Activated CD4-positive, alpha-beta T cell treated with anti-CD3 and anti-CD28 coated beads, Interleukin-2, amount 50 U/mL, for 48 hours (primary cell): ENCODE results near the gene POLE.

Experiments used
- DNase-seq, 2 experiments: peaks; one replicate each; pipeline ENCODE4 v3.0.0-alpha.2; 2020

POLE gene

DNA sequence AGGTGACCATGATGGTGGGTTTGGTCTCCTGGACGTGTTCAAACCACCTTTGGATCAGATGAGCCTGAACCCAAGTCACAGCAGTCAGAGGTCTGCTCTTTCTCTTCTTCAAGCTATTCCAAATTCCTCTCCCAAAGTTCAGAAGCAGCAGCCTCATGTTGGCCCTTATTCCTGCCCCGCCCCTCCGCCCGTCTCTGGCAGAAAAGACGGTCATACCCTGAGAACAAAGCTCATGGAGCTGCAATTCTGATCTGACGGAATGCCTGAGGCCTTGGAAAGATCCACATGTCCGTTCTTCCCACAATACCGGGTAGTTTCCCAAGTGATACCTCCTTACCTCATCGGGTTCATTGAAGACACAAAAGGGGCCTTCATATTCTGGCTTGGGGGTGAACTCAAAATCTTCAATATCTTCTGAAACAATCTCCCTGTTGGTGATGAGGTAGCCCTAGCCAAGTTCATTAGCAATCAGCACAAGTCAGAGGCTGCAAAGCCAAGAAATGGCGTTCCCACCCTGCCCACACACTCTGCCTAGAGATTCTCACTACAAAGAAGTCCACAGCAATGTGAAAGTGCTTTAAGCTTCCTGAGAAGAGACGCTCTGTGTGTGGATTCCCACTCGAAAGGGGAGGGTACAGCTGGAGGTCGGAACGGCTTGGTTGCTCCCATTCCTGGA is 11.2 kb downstream of the POLE start:
- no peak for DNase-seq

DNA sequence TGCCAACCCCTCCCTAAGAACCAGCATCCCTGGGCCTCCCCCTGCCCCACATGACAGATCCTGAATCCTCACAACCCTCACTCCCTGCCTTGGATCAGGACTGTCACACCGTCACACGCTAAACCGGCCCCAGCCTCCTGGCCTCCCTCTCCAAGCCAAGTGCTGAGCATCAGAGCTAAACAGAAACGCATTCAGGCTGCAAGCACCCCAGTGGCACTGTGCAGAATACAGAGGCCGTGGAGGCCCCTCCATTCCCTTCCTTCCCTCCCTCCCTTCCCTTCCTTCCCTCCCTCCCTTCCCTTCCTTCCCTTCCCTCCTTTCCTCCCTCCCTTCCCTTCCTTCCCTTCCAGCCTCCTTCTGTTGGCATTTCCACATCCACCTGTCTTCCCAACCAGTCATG is 12.6 kb downstream of the POLE start:
- DNase-seq: no peak

DNA sequence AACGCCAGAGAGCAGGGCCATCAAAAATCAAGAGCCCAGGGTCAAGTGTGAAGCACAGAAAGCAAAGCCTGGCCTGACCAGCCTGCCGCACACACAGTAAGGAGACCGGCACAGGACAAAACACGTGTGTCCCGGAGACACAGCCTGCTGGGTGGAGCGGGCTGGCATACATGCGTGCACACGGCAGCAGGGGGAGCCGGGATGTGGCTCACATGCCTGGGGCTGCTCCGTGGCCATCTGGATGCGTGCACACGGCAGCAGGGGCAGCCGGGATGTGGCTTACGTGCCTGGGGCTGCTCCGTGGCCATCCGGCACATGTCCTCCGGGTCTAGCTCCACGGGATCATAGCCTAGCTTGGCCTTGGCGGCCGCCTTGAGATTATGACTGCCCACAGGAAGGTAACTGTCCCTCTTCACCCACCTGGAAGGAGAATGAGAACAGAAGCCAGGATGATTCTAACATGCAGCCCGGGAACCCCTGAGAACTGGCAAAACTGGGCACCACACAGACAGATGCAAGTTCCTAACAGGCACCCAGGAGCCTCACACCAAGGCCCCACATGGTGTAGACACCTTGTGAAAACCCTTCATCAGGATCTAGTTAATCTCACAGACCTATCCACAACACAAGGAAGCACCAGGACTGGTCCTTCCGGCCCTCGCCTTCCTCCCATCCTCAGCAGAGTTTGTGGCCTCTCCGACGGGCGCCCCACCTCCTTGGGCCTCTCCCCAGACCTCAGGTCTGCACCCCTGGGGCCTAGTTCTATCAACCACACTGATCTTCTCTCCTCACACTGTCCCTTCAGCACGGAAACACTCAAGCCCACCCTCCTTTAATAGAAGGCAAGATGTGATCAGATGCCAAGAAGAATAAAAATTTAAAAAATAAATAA is 13.6 kb downstream of the POLE start:
- no peak for DNase-seq

DNA sequence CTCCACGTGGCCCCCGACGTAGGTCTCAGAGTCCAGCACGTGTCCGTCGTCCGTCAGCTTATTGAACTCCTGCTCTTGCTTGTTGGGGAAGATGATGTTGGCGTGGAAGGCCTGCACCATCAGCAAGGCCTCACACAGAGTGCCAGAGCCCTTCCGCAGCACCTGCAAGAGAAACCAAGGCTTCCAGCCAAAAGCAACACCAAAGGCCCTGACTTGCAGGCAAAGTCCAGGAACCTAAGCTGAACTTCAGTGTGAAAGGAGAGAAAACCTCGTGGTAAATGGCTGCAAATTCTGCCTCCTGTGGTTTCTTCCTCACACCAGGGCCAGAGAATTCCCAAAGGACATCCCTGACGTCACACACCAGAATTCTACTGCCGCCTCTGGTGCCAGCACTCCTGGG is 14.5 kb downstream of the POLE start:
- DNase-seq: no peak

DNA sequence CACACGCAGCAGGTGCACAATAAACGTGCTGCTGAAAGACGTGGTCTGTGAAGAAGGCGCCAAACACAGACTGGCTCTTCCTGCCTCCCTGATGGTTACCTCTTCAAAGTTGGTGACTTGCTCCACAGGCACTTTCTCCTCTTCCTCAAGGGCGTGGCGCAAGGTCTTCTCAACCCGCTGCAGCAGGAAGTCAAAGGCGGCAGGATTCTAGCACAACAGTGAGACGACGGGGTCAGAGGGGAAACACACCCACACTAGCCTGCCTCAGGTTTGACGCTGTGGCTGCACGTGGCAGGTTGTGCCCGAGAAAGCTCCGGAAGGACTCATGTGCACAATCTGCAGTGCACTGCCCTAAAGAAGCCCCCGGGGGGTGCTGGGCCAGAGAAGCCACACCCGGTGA is 15.0 kb downstream of the POLE start:
- no peak for DNase-seq

DNA sequence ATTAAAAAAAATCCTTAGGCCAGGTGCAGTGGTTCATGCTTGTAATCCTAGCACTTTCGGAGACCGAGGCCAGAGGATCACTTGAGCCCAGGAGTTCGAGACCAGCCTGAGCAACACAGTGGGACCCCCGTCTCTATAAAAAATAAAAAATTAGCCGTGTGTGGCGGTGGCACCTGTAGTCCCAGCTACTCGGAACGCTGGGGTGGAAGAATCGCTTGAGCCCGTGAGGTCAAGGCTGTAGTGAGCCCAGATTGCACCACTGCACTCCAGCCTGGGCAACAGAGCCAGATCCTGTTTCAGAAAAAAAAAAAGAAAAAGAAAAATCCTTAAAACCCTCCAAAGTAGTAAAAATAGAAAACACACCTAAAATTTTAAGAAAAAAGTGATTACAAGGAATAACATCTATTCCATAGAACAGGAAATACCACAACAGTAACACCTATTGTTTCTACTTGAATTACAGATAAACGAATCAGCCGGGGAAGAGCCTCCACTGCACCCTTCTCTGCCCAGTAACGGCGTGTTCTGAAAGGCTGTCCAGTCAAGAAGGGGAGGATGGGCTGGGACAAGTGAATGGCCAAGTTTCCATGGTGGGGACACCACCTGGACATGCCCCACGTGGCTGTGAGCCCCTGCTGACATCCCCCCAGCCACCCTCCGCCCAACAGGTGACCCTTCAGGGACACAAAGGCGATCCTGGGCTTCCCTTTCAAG is 17.8 kb downstream of the POLE start:
- DNase-seq: no peak

DNA sequence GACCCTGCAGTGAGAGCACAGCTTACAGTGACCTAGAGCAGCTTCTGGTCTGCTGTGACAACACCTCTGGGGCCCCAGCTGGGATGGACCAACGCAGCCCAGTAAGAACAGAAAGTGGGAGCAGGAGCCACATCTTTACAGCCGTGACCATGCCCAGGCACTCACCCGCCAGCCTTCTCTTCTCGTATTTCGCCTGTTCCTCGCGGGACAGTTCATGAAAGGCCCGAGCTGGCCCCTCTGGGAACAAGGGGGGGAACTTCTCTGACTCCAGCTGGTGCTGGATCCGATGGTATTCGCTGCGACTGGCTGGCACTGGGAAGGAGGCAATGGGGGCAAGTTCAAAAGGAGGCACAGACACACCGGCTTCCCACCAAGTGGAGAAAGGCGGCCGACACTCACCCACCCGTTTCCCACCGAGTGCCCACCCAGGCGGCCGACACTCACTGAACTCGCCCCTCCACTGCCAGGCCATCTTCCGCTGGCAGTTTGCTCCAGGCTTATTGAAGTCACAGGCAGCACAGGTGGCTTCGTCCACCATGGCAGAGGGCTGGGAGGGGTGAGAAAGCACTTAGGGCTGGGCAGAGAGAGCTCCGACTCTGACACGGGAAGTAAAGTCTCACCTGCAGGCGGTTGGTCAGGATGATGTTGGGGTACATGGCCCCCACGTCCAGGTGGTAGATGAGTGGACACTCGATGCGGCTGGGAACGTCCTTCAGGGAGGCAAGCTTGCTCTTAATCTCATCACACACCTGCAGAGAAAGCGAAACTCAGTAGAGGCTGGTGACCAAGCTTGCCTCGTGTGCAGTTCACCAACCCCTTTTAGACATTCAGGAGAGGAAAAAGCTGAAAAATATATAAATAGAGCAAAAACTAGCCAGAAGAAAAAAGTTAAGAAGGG is 18.7 kb downstream of the POLE start:
- DNase-seq: no peak

DNA sequence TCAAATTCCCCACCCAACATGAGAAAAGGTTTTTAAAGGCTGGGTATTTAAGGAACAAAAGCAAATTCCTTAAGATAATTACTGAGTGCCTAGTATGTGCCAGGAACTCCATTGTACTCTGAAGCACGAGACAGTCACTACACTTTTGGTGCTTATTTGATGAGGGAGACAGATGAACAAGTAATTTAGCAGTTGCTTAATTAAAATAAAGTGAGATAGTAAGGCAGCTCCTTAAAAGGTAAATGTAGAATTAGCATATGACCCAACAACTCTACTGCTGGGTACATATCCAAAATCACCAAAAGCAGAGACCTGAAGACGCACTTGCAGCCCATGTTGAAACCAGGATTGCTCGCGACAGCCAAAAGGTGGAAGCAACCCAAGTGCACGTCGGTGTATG is 21.3 kb downstream of the POLE start:
- DNase-seq: no peak

DNA sequence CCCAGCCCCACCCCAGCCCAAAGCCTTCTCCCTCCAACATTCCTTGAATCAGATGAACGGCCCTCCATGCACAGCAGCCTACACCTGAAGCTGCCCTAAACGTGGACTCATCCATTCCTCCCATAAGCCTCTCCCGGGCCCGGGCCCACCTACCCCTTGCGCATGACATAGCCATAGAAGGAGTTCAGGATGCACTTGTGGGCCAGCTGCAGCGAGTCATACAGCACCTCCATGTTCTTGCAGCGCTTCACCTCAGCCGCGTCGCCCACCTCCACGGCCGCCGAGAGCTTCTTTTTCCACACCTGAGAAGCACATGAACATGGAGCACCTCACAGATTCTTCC is 22.0 kb downstream of the POLE start:
- no peak for DNase-seq

DNA sequence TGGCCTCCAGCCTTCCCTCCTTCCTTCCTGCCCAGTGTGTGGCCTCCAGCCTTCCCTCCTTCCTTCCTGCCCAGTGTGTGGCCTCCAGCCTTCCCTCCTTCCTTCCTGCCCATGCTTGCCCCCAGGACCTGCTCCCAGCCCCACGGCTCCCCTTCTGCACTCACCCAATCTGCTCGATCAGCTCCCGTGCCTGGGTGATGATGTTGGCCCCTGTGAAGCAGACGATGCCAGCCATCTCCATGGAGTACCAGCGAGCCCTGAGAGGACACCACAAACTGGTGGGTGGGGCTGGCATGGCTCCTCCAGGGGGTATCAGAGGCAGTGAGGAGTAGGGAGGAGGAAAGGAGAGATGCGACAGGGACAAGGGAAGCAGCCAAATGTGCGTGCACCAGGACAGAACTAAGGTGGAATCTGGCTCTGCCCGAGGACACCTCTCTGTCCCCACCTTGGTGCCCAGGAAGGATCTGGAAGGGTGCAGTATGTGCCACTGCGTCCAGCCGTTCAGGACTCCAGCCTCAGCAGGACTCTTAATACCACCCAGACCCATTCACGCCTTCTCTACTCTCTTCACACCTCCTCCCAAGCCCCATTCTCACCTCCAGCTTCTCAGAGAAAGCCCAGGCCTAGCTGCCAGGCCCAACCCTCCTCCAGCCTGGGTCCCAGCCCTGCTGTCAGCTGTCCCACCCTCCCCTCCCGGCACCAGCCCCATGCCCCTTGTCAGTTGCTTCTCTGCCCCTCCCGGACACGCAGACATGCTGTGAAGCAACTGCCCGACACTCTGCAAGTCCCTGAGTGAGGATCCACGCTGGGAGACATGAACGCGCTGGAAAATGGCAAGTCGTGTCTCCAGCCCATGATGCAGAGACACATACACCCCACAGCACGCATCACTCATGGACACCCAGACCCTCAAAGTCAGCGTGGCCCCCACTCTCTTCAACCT is 22.7 kb downstream of the POLE start:
- DNase-seq: no peak

DNA sequence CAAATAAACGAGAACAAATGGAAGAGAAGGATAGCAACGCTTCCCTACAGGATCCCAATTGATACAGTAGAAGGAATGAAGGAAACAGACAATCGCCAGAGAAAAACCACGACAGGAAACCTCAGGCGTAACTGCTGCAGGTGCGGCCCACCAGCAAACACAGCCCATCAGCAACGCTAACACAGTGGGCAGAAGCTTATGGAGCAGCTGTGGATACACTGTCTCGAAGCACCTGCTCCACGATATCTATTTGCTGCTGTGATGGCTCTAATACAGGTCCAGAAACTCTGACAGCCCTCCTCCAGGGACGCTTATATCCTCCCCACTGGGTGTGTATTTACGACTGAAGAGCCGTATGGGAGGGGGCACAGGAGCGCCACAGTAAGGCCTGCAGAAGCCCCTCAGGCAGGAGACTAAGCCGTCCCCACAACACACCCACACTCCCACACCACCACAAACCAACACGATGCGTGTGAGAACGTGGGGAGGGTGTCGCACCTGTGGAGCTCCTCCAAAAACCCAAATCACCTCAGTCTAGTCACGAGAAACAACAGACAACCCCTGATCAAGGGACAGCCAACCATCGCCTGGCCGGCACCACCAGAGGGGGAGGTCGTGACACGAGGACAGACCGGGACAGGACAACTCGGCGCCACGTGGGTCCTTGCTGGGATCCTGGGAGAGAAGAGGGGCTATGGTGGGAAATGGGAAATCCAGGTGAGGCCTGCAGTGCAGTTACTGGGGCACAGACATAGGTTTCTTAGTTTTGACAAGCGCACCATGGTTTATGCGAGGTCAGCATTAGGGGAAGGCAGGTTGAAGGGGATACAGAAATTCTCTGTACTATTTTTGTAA is 24.0 kb downstream of the POLE start:
- DNase-seq: no peak

DNA sequence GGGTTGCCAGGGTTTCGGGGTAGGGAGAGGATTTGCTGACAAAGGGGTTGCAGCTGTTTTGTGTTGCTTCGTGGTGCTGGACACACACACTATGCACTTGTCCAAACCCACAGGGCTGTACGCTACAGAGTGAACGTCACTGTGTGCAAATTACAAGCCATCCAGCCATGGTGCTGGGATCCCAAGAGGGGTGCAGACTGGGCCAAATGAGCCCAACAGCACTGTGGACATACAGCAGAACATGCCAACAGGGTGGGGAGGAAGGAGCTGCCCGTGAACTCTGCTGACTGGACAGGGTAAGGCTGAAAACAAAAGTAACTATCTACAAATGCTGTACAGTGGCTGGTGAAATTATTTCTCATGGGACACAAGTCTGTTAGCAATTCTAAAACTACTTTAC is 25.2 kb downstream of the POLE start:
- DNase-seq: no peak

DNA sequence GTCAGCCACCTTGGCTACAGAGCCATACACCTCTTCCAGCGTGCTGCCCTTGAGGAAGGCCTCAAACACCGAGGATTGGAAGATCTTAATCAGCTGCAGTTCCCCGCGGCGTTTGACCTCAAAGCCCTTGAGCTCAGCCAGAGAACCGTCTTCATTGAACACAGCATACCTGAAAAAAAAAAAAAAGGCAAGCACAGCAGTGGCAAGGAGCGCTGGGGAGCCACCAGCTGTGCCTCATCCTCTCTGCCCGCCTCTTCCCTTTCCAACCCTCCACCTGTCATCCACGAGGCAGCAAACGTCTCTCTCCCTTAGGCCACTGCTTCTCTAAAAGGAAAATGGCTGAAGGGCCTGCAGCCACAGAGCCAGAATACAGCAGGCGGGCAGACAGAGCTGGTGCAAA is 26.1 kb downstream of the POLE start:
- DNase-seq: no peak

DNA sequence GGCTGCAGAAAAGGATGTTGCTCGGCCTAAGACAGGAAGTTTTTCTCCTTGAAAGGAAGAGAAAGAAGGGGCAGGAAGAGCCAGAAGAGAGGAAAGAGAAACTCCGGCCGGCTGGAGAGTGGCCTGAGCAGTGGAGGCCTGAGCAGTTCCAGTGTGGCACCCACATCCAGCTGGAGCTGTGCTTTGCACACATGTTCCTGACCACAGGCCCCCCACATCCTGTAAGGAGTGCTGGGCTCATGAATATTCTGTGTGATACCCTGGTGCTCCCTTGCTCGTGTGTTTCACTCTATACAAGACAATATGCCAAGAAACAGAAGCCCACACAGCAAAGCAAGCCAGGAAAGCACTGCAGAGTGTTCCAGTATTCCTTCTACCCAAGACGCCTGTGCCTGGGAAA is 27.1 kb downstream of the POLE start:
- no peak for DNase-seq

DNA sequence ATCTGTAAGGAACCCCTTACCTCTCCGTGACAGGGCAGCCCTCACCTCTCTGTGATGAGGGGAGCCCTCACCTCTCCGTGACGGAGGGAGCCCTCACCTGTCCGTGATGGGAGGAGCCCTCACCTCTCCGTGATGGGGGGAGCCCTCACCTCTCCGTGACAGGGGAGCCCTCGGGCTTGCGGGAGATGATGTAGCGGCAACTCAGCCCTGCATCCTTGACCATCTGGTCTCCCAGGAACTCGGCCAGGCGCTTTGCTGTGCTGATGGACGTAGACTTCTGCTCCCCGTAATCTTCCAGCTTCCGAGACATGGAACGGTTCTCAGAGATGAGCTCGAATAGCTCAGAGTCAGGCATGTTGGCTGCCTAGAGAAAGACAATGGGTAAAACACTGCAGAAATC is 28.0 kb downstream of the POLE start:
- no peak for DNase-seq

DNA sequence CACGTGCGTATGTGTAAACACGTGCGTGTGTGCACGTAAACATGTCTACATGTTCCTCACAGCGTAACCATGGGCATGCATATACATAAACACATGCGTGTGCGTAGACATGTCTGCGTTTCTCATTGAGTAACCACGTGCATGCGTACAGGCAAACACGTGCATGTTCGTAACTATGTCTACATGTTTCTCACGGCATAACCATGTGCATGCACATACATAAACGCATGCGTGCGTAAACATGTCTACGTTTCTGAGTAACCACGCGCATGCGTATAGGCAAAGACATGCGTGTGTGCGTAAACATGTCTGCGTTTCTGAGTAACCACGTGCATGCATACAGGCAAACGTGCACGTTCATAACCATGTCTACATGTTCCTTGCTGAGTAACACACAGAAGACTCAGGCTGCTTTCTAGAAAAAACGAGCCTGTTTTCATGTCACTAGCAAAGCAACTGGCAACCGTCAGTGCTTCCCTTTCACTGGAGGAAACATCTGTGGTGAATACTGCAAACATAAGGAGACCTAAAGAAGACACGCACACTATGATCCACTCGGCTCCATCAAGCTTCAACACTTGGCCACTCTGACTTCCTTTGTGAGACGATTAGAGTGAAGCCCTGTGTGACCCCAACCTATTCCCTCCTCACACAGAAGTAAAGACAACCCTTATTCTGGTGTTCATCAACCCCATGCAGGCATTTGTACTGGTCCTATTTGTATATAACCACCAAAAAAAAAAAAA is 28.8 kb downstream of the POLE start:
- no peak for DNase-seq

DNA sequence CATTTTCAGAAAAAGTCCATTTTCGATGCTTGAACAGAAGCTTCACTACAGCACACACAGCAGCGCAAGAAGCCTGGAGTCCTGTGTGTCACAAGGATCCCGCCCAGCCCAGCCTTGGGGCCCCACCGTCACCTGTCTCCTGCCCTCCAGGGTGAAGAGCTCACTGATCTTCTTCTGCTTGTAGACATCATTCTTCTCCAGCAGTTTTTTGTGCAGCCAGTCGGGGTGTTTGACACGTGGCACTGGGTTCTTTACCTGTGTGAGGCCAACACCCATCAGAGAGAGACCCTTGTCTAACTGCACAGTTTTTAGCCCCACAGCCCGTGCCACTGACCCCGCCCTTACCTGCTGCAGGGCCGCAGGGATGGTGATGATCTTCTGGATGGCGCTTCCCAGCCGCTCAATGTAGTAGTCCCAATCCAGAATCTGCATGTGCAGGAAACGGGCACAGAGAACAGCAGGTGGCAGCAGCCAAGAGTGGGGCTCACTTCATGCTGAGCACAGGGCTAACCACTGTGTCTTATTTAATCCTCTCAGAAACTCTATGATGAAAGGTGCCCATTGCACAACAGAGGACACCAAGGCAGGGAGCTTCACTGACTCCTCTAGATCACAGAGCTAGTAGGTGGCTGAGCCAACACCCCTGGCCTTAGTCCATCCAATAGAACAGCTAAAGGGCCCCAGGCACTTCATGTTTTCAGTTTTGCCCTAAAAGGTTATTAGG is 30.0 kb downstream of the POLE start:
- DNase-seq: no peak

DNA sequence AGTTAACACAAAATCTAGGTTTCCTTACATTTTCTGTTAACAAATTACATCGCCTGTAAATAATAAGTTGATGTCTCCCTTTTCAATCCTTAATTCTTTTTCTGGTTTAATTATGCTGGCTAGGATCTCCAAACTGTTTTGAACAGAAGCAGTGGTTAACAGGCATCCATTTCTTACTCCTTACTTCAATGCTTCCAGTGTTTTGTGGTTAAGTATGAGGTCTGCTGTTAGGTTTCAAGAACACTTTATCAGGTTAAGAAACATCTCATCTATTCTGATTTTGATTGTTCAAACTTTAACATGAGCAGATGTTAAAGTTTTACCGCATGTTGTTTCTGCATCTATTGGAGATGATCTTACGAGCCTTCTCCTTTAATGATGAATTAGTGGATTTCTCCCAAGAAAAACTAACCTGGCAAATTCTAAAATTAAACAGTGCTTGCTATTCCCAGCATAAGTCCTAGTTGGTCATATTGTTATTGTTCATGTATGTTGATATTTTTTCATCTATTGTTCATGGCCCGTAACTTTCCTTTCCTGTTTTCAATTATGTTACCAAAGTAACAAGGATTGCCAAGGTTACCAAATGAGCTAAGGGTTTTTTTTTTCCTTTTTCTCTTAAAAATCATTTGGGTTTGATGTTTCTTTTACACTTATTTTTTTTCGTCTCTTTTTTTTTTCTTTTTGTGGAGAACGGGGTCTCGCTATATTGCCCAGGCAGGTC is 33.4 kb downstream of the POLE start:
- DNase-seq: no peak
